H1 (cell line): ENCODE results near the gene IQGAP3. TPM values are rescaled to one million over a fixed set of nuclear protein-coding genes. Genes with fewer than 3 reads are reported as not detected.

Experiments used
- CTCF ChIA-PET: fragments of 300-600 bp; sonication (Branson Sonifier 250); formaldehyde crosslinking; loops from one replicate; lab custom pipeline; 2021; ENCODE audit not compliant: partially characterized antibody; lab: Charles Lee
- POLR2A ChIA-PET: fragments of 300-600 bp; sonication (Branson Sonifier 250); formaldehyde crosslinking; loops from one replicate; lab custom pipeline; 2021; ENCODE audit warnings: inconsistent platforms; ENCODE audit not compliant: partially characterized antibody; lab: Charles Lee
- DNase-seq, 2 experiments: peaks; one replicate each; pipeline versions ENCODE4 v3.0.0 to v3.0.0-alpha.2; 2010 to 2022; ENCODE audit warnings: low spot score in 2 of 2, low read depth in 1 of 2, mixed read lengths in 1 of 2
- FAIRE-seq: peaks from 2 replicates; lab custom pipeline; 2011; peaks lifted over from hg19 to GRCh38; lab: Jason Lieb, UNC
- H2AFZ ChIP-seq: 2 replicates; pipeline ENCODE4 v1.8.1; 2012; ENCODE audit warnings: low read length, inconsistent platforms
- H2AK5ac ChIP-seq: 2 replicates; pipeline ENCODE4 v1.6.1; 2013; ENCODE audit warnings: low read depth, low read length
- H2BK120ac ChIP-seq: replicated peaks from 2 replicates; pipeline ENCODE3; 2013; ENCODE audit warnings: low read depth, low read length, inconsistent platforms
- H2BK12ac ChIP-seq: 2 replicates; pipeline ENCODE4 v1.6.1; 2013; ENCODE audit warnings: low read depth, low read length
- H2BK15ac ChIP-seq: 2 replicates; pipeline ENCODE4 v1.6.1; 2013; ENCODE audit warnings: low read length
- H2BK20ac ChIP-seq: 2 replicates; pipeline ENCODE4 v1.6.1; 2013; ENCODE audit warnings: low read length
- H2BK5ac ChIP-seq: 2 replicates; pipeline ENCODE4 v1.6.1; 2013; ENCODE audit warnings: low read depth, low read length
- H3K14ac ChIP-seq: 2 replicates; pipeline ENCODE4 v1.6.1; 2013; ENCODE audit warnings: inconsistent platforms; ENCODE audit not compliant: insufficient read length
- H3K18ac ChIP-seq: 2 replicates; pipeline ENCODE4 v1.6.1; 2013; ENCODE audit warnings: low read length; ENCODE audit errors: extremely low read depth
- H3K23ac ChIP-seq: 2 replicates; pipeline ENCODE4 v1.6.1; 2013; ENCODE audit warnings: inconsistent platforms; ENCODE audit not compliant: insufficient read length
- H3K23me2 ChIP-seq: 2 replicates; pipeline ENCODE4 v1.6.1; 2013; ENCODE audit warnings: low read depth, low read length
- H3K27ac ChIP-seq: 2 replicates; pipeline ENCODE4 v1.6.1; 2011; ENCODE audit warnings: low read depth, low read length, inconsistent platforms
- H3K27me3 ChIP-seq, 4 experiments: replicated peaks in 1 of 4; 1 replicate in 1 of 4; 2 replicates in 3 of 4; pipeline versions ENCODE4 v1.6.1 to v1.8.1; 2011 to 2013; ENCODE audit warnings: low read length in 3 of 4, mild to moderate bottlenecking in 3 of 4, inconsistent platforms in 2 of 4, mixed read lengths in 2 of 4, moderate library complexity in 1 of 4; ENCODE audit not compliant: control insufficient read depth in 3 of 4, insufficient read depth in 3 of 4; ENCODE audit errors: extremely low read depth in 1 of 4
- H3K36me3 ChIP-seq, 4 experiments: 2 replicates each; pipeline versions ENCODE4 v1.6.1 to v1.8.1; 2011 to 2013; ENCODE audit warnings: mild to moderate bottlenecking in 4 of 4, low read length in 3 of 4, moderate library complexity in 2 of 4, control low read depth in 1 of 4, inconsistent platforms in 1 of 4; ENCODE audit not compliant: insufficient read depth in 4 of 4, control insufficient read depth in 2 of 4
- H3K4ac ChIP-seq: replicated peaks from 2 replicates; pipeline ENCODE3; 2013; ENCODE audit warnings: low read length, low read depth, mixed read lengths, inconsistent platforms; ENCODE audit not compliant: insufficient read length
- H3K4me1 ChIP-seq, 4 experiments: replicated peaks in 1 of 4; 1 replicate in 1 of 4; 2 replicates in 3 of 4; pipeline versions ENCODE4 v1.6.1 to v1.8.1; 2011 to 2013; ENCODE audit warnings: low read length in 3 of 4, inconsistent platforms in 2 of 4, mixed read lengths in 1 of 4; ENCODE audit not compliant: insufficient read depth in 4 of 4, control insufficient read depth in 3 of 4
- H3K4me2 ChIP-seq, 2 experiments: 2 replicates each; pipeline versions ENCODE4 v1.6.1 to v1.8.1; 2011 to 2013; ENCODE audit warnings: low read depth in 2 of 2, low read length in 2 of 2, control low read depth in 1 of 2, inconsistent platforms in 1 of 2, mild to moderate bottlenecking in 1 of 2; ENCODE audit not compliant: insufficient read depth in 1 of 2
- H3K4me3 ChIP-seq, 4 experiments: fragments of 200-600, 300-600 bp in 1 of 4; sonication (generic), shearing (Covaris generic), sonication (Bioruptor Twin) in 1 of 4; 2 replicates each; pipeline versions ENCODE4 v1.5.1 to v1.8.1; 2011 to 2016; ENCODE audit warnings: low read length in 4 of 4, low read depth in 3 of 4, control low read depth in 2 of 4, inconsistent platforms in 2 of 4, mild to moderate bottlenecking in 2 of 4, mixed read lengths in 1 of 4, moderate library complexity in 1 of 4; ENCODE audit not compliant: insufficient read depth in 2 of 4; ENCODE audit errors: extremely low read depth in 1 of 4
- H3K56ac ChIP-seq: replicated peaks from 2 replicates; pipeline ENCODE3; 2013; ENCODE audit warnings: low read depth, mild to moderate bottlenecking, mixed read lengths, low read length, inconsistent platforms; ENCODE audit not compliant: insufficient read length
- H3K79me1 ChIP-seq: 2 replicates; pipeline ENCODE4 v1.6.1; 2013; ENCODE audit warnings: low read depth, low read length, control low read depth
- H3K79me2 ChIP-seq, 2 experiments: 2 replicates each; pipeline versions ENCODE4 v1.6.1 to v1.8.1; 2012 to 2013; ENCODE audit warnings: low read length in 2 of 2, mild to moderate bottlenecking in 2 of 2, inconsistent platforms in 1 of 2; ENCODE audit not compliant: insufficient read depth in 2 of 2, control insufficient read depth in 1 of 2
- H3K9ac ChIP-seq, 4 experiments: replicated peaks in 1 of 4; 1 replicate in 1 of 4; 2 replicates in 3 of 4; pipeline versions ENCODE4 v1.6.1 to v1.8.1; 2011 to 2013; ENCODE audit warnings: low read depth in 3 of 4, low read length in 3 of 4, control low read depth in 2 of 4, mild to moderate bottlenecking in 2 of 4, moderate library complexity in 2 of 4, inconsistent platforms in 1 of 4; ENCODE audit errors: extremely low read depth in 1 of 4
- H3K9me3 ChIP-seq, 2 experiments: 2 replicates each; pipeline versions ENCODE4 v1.6.1 to v1.8.1; 2012 to 2013; ENCODE audit warnings: mild to moderate bottlenecking in 2 of 2, moderate library complexity in 2 of 2, control low read depth in 1 of 2, inconsistent platforms in 1 of 2, low read depth in 1 of 2, low read length in 1 of 2, mixed read lengths in 1 of 2; ENCODE audit not compliant: insufficient read depth in 2 of 2
- H4K20me1 ChIP-seq, 2 experiments: replicated peaks in 1 of 2; 2 replicates each; pipeline versions ENCODE3 to v1.8.1; 2011 to 2013; ENCODE audit warnings: inconsistent platforms in 2 of 2, low read length in 2 of 2, mild to moderate bottlenecking in 1 of 2; ENCODE audit not compliant: insufficient read depth in 2 of 2, control insufficient read depth in 1 of 2
- H4K5ac ChIP-seq: 2 replicates; pipeline ENCODE4 v1.6.1; 2013; ENCODE audit warnings: low read length, low read depth, mixed read lengths, inconsistent platforms; ENCODE audit not compliant: insufficient read length
- H4K8ac ChIP-seq: 2 replicates; pipeline ENCODE4 v1.8.0; 2013; ENCODE audit warnings: mild to moderate bottlenecking, moderate library complexity, low read length, inconsistent platforms; ENCODE audit not compliant: insufficient read depth; ENCODE audit errors: extremely low read depth
- H4K91ac ChIP-seq: replicated peaks from 2 replicates; pipeline ENCODE3; 2013; ENCODE audit warnings: low read length, mixed read lengths, inconsistent platforms; ENCODE audit not compliant: insufficient read length
- GTF2F1 ChIP-seq: IDR thresholded peaks from 2 replicates; pipeline ENCODE4 v1.6.1; 2012; ENCODE audit warnings: low read depth, low read length, improper control_type of control experiment, borderline replicate concordance
- KDM1A ChIP-seq: fragments of 200-600, 300-600 bp; sonication (generic); IDR thresholded peaks from 2 replicates; pipeline ENCODE4 v1.7.1; 2016; ENCODE audit warnings: mild to moderate bottlenecking, low read length, borderline replicate concordance
- PHF8 ChIP-seq: fragments of 200-600 bp; sonication (generic); conservative IDR thresholded peaks from 2 replicates; pipeline ENCODE4 v1.7.1; 2012; ENCODE audit warnings: low read depth, mild to moderate bottlenecking, inconsistent platforms, low read length, moderate library complexity
- POLR2A ChIP-seq, 2 experiments: IDR thresholded peaks; 1 replicate in 1 of 2; 2 replicates in 1 of 2; pipeline ENCODE4 v1.6.1; 2011; ENCODE audit warnings: low read depth in 2 of 2, low read length in 2 of 2, mild to moderate bottlenecking in 2 of 2; ENCODE audit errors: control extremely low read depth in 1 of 2
- SP1 ChIP-seq: IDR thresholded peaks from 2 replicates; pipeline ENCODE4 v1.6.1; 2011; ENCODE audit warnings: low read depth, low read length
- SP2 ChIP-seq: IDR thresholded peaks from 2 replicates; pipeline ENCODE4 v1.6.1; 2012; ENCODE audit warnings: mild to moderate bottlenecking, low read length, inconsistent platforms
- TBP ChIP-seq: IDR thresholded peaks from 2 replicates; pipeline ENCODE4 v1.6.1; 2011; ENCODE audit warnings: low read depth, low read length, improper control_type of control experiment
- YY1 ChIP-seq: IDR thresholded peaks from 2 replicates; pipeline ENCODE4 v1.6.1; 2011; ENCODE audit warnings: low read depth, mild to moderate bottlenecking, low read length
- WGBS, 2 experiments: shearing (Covaris generic) in 1 of 2; methylation state at CpG; one replicate each; pipeline versions ENCODE4 v1.1.6 to v1.1.7; 2013 to 2015; ENCODE audit warnings: low lambda C conversion rate in 2 of 2, mixed read lengths in 2 of 2, inconsistent platforms in 1 of 2, low coverage in 1 of 2, missing lambda C conversion rate in 1 of 2; ENCODE audit not compliant: insufficient replicate concordance in 2 of 2, insufficient coverage in 1 of 2, insufficient read length in 1 of 2; ENCODE audit errors: extremely low coverage in 1 of 2, missing lambda C conversion rate in 1 of 2; 5-methylcytosine and 5-hydroxymethylcytosine counted together
- polyA plus RNA-seq, 7 experiments: library from polyadenylated mRNA; depleted of rRNA in 3 of 7; stranded (reverse) in 5 of 7; unstranded in 2 of 7; fragments of >200 nt in 5 of 7; fragments of 200-250 nt in 2 of 7; gene quantifications; 1 replicate in 5 of 7; 2 replicates in 1 of 7; 4 replicates in 1 of 7; pipeline versions ENCODE4 v1.2.1 to v1.2.3, GENCODE V29; 2011 to 2013; ENCODE audit warnings: missing spikeins in 2 of 7, mixed read lengths in 2 of 7
- total RNA-seq: library from RNA; stranded (reverse); fragmentation: NEBNext Ultra II Directional; extraction: Animal tissue kit (Norgen Biotek cat#: 25700); gene quantifications from 2 replicates; pipeline ENCODE4 v1.2.1, GENCODE V29; 2021
- TF ChIP-seq, protein P1 (sequence below): IDR thresholded peaks from 2 replicates; pipeline ENCODE4 v1.6.1; 2012; ENCODE audit warnings: low read length, inconsistent platforms

The IQGAP3 gene
- total and polyA plus RNA-seq, 2 of the 8 experiments (the other 6 are each of a cell fraction or from before 2014, with no cell fraction given) = 14.6 to 22.3 TPM

DNA sequence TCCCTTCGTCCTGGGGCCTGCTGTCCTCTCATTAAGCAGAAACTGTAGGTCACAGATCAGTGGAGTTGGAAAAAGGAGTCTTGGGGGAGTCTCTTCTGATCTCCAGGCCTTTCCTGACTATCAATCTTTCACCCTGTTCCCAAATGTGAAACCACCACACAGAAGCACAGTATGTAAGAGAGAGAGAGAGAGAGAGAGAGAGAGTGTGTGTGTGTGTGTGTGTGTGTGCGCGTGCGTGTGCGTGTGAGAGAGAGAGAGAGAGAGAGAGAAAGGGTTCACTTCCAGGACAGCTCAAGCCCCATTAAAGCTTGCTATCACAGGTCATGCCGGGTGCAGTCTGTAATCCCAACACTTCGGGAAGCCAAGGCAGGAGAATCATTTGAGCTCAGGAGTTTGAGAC lies 5.7 kb upstream of the IQGAP3 start:
- POLR2A ChIA-PET = interaction anchor here (2.7 kb wide), 1 partner anchor 15 kb away, joined by 16 read pairs; the partner anchor contains the start of gene NAXE
- no peak overlapping the region for H2AFZ ChIP-seq
- WGBS, 2 experiments = 90% methylated on average over 3 of the region's 7 CpGs; no CpG with 5 or more reads in 1 of the 2 experiments

More for the DNA sequence above, 5.7 kb upstream of the IQGAP3 start:
- H3K79me1 ChIP-seq = no peaks in the 10 kb centered on the region
- H4K8ac ChIP-seq = no peak overlapping the region
- H3K14ac ChIP-seq = no peak overlapping the region
- no peaks in the 10 kb centered on the region for H4K20me1 ChIP-seq
- H3K27ac ChIP-seq = no peak overlapping the region
- H3K9me3 ChIP-seq = no peaks in the 10 kb centered on the region
- FAIRE-seq = no peak
- no peak overlapping the region for H2BK15ac ChIP-seq
- no peak overlapping the region for H2BK20ac ChIP-seq
- no peaks in the 10 kb centered on the region; the same call in 1 of the 2 replicates for H3K23me2 ChIP-seq
- H4K91ac ChIP-seq = no peak overlapping the region
- H3K79me2 ChIP-seq = no peaks in the 10 kb centered on the region
- no peak overlapping the region for H2AK5ac ChIP-seq
- no peak overlapping the region for H3K23ac ChIP-seq
- no peak overlapping the region for H2BK5ac ChIP-seq
- H3K4me1 ChIP-seq = no peaks in the 10 kb centered on the region
- no peak overlapping the region for H3K4me3 ChIP-seq
- no peak overlapping the region for H3K18ac ChIP-seq
- CTCF ChIA-PET = interaction anchor here (0.9 to 5.1 kb wide), 6 partner anchors 26 to 192 kb away, joined by 3 to 55 read pairs (median 4); no protein-coding TSS in a partner anchor
- no peaks in the 10 kb centered on the region for H3K36me3 ChIP-seq
- TF ChIP-seq SP1 = no peak
- TF ChIP-seq PHF8 = no peak
- TF ChIP-seq TBP = no peak
- no peak for TF ChIP-seq GTF2F1
- no peak for TF ChIP-seq KDM1A
- no peak for TF ChIP-seq POLR2A (IDR thresholded peaks at IDR 0.05; ENCODE audit: control extremely low read depth in 1 of 2, low read depth in 2 of 2, low read length in 2 of 2)
- TF ChIP-seq SP2 = no peak
- TF ChIP-seq, protein P1, sequence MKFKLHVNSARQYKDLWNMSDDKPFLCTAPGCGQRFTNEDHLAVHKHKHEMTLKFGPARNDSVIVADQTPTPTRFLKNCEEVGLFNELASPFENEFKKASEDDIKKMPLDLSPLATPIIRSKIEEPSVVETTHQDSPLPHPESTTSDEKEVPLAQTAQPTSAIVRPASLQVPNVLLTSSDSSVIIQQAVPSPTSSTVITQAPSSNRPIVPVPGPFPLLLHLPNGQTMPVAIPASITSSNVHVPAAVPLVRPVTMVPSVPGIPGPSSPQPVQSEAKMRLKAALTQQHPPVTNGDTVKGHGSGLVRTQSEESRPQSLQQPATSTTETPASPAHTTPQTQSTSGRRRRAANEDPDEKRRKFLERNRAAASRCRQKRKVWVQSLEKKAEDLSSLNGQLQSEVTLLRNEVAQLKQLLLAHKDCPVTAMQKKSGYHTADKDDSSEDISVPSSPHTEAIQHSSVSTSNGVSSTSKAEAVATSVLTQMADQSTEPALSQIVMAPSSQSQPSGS = no peak
- TF ChIP-seq YY1 = no peak
- DNase-seq = no peak
- H2BK12ac ChIP-seq = no peak overlapping the region
- no peak overlapping the region for H3K9ac ChIP-seq
- no peaks in the 10 kb centered on the region for H3K27me3 ChIP-seq
- H4K5ac ChIP-seq = no peak overlapping the region
- H3K4me2 ChIP-seq = no peak overlapping the region
- H3K4ac ChIP-seq = no peak overlapping the region
- H2BK120ac ChIP-seq = no peak overlapping the region
- H3K56ac ChIP-seq = no peak overlapping the region
